ENCODE results near the gene ARVCF. TPM values are rescaled to one million over a fixed set of nuclear protein-coding genes. Genes with fewer than 3 reads are reported as not detected.
A peak's percentile ranks its signal among the peaks of the same experiment; 100 is the strongest.

Gene ARVCF
- polyA plus RNA-seq, 3 donors from 2014 or later, result 5.3 to 15.9 (median 5.3) TPM

DNA sequence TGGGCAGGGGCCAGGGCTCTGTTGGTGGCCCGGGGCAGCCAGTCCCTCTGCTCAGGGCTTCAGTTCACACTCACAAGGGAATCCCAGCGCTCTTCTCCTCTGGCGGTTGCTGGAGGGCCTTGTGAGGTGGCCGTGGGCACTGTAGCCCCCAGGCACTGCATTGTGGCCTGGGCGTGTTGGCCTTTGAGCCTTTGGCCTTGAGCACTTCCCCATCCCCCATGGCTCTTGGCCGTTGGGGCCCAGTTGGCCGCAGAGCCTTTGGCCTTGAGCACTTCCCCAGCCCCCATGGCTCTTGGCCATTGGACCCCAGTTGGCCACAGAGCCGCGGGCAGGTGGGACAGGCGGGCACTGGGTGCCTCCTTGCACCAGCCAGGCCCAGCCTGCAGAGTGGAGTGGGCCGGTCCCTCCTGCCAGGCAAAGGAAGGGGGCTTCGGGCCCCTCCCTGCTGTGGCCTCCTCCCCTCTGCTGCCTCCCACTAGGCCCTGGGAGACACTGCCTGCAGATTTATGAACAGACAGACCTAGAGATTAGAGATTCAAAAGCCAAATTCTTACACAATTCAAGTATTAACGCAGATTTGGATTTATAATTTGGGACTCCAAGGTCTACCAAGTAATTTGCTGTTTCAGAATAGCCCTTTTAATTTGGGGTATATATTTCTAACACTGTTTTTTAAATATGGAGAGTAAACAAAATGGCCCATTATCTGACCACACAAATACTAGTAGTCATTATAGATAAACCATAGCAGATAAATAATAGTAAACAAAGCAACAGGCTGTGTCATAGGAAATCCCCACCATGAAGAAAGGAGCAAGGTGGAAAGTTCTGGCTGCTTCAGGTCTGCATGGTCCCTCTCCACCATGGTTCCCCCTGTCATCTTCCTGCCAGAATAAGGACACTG lies 56.8 kb downstream of the ARVCF start:
- Mint-ChIP-seq H3K36me3 (no peaks in the 10 kb centered on the region), H3K27ac (no peak overlapping the region), H3K9me3 (no peaks in the 10 kb centered on the region), H3K4me3 (no peak overlapping the region), H3K4me1 (peaks cover 13 to 25% of the 10 kb centered on the region in 2 donors), H3K27me3 (ENCODE audit: low read depth in 3 of 3) (peaks cover 0 to 7% (median 0%) of the 10 kb centered on the region in 3 donors)
- no peak for DNase-seq

DNA sequence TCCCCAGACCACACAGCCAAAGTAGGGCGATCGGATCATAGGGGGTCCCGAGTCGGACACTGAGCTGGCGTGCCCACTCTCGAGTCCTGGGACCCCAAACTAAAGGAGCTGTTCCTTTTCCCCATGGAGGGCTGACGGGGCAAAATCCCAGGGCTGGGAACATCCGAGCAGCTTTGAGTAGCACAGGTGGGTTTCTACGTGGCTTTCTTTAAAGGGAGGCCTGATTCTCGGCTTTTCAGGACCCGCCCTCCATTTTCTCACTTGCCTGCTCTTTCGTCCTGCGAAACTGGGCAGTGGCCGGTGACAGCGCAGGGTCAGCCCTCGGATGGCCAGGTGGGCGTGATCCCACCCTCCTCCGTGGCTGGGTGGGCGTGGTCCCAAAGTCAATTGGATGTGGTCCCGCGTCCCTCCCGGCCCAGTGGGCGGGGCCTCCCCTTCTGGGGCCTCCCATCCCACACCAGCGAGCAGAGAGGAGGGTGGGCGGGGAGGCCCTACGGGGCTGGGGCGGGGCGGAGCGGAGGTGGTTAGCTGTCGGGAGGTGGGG lies 57.5 kb downstream of the ARVCF start:
- DNase-seq, result no peak
- Mint-ChIP-seq H3K4me3 (no peak overlapping the region), H3K27me3 (ENCODE audit: low read depth in 3 of 3) (peaks cover 0 to 7% (median 0%) of the 10 kb centered on the region in 3 donors), H3K4me1 (peaks cover 18 to 32% of the 10 kb centered on the region in 2 donors), H3K36me3 (no peaks in the 10 kb centered on the region), H3K9me3 (no peaks in the 10 kb centered on the region), H3K27ac (no peak overlapping the region)

DNA sequence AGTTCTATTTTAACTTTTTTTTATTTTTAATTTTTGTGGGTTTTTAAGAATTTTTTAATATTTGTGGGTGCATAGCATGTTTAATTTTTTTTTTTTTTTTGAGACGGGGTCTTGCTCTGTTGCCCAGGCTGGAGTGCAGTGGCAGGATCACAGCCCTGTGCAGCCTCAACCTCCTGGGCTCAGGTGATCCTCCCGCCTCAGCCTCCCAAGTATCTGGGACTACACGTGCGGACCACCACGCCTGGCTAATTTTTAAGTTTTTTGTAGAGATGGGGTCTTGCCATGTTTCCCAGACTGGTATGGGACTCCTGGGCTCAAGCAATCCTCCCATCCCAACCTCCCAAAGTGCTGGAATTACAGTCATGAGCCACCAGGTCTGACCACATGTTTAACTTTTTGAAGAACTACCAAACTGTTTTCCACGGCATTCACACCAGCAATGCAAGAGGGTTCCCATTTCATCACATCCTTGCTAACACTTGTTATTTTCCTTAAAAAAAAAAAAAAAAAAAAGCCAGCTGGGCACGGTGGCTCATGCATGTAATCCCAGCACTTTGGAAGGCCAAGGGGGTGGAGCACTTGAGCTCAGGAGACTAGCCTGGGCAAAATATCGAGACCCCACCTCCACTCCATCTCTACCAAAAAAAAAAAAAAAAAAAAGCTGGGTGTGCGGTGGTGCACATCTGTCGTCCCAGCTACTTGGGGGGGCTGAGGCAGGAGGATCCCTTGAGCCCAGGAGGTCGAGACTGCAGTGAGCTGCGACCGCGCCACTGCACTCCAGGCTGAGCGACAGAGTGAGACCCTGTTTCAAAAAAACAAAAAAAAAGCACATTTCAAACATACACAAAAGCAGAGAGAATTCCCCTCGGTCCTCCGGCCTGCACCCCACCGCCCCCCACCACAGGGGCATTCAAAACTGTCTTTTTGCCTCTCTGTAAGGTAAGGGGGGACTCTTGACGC lies 58.3 kb downstream of the ARVCF start:
- Mint-ChIP-seq H3K4me3 (no peak overlapping the region), H3K27me3 (ENCODE audit: low read depth in 3 of 3) (peaks cover 0 to 7% (median 0%) of the 10 kb centered on the region in 3 donors), H3K4me1 (peaks cover 18 to 35% of the 10 kb centered on the region in 2 donors), H3K36me3 (no peaks in the 10 kb centered on the region), H3K27ac (no peak overlapping the region), H3K9me3 (no peaks in the 10 kb centered on the region)
- DNase-seq, result no peak

DNA sequence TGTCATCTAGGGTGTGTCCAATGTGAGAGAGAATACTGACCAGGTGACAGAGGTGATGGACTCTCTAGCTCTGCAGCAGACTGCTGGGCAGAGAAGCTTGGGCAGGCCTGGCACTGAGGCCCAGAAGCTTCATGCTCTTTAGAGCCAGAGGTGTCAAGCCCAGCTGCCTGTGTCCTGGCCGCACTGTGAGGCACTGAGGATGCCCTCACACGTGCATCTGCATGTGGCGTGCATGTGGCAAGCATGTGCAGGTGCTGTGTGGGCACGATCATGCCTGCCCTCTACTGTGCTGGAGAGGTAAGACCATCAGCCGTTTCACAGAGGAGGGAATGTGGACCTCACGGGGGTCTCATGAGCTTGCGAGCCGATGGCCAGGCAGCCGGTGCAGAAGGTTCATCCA lies 59.2 kb downstream of the ARVCF start:
- H3K4me3 Mint-ChIP-seq, result peak overlapping the region in 1 of 5 donors; percentile 12
- H3K4me1 Mint-ChIP-seq, result peaks cover 18 to 33% of the 10 kb centered on the region in 2 donors
- peaks cover 0 to 7% (median 0%) of the 10 kb centered on the region in 3 donors for H3K27me3 Mint-ChIP-seq (ENCODE audit: low read depth in 3 of 3)
- DNase-seq, result no peak
- H3K36me3 Mint-ChIP-seq, result no peaks in the 10 kb centered on the region
- peak overlapping the region in 4 of 6 donors; percentile 10 to 57 (median 26) for H3K27ac Mint-ChIP-seq
- no peaks in the 10 kb centered on the region for H3K9me3 Mint-ChIP-seq

DNA sequence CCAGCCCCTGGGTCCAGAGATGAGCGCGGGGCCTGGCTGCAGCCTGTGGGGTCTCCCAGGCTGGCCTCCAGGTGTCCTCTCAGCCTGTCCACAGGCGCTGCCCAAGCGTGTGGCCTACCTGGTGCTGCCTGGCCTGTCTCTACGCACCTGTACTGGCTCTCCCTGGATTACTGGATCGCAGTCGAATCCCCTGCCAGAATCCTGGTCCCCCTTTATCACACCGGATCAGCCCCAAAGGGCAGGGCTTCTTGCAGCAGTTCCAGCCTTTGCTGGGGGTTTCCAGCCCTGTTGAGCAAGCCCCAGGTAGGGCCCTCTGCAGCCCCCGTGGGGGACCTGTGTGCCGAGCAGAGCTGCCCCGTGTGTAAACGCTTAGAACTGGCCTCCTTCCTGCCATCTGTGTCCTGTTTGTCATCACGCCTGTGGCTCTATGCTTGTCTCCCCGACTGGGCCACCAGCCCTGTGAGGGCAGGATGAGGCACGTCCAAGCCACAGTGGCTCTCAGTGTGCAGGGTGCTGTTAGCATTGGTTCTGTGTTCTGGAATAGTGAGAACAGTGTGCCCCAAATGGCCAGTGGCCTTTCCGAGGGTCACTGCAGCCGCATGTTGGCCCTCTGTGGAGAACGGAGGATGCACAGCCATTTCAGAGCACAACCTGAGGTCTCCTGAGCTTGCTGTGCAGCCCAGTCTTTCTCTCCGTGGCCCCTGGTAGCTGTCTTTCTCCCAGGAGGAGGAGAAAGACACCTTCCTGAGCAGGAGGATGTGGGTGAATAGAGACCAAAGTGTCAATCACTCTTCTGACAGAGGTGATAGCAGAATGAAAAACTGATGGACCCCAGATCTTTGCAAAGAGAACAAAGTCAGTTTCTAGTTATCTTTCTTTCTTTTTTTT lies 61.1 kb downstream of the ARVCF start:
- Mint-ChIP-seq H3K9me3 (no peaks in the 10 kb centered on the region), H3K36me3 (peaks cover 0 to 4% (median 0%) of the 10 kb centered on the region in 3 donors), H3K4me3 (peak overlapping the region; percentile 72 to 86 (median 78)), H3K4me1 (peaks cover 18 to 35% of the 10 kb centered on the region in 2 donors), H3K27ac (peak overlapping the region; percentile 83 to 95 (median 92)), H3K27me3 (ENCODE audit: low read depth in 3 of 3) (peaks cover 0 to 7% (median 6%) of the 10 kb centered on the region in 3 donors)
- peak; percentile 59 to 65 (median 59) for DNase-seq

DNA sequence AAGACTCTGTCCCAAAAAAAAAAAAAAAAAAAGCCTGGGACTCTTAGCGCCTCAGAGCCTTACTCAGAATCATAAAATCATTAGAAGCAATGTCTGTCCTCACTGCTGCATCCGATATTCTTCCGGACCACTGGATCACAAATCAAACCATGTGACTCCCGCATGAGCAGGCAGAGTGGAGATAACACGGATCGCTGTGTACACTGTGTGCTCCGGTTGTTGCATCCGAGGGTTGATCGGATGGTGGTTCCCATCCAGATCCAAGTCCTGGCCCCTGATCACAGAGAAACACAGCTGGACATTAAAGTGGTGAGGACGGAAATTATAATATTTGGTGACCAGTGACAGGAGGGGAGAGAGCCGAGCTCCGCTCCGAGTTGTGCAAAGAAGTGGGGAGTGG lies 65.3 kb downstream of the ARVCF start:
- Mint-ChIP-seq H3K4me3 (no peak overlapping the region), H3K4me1 (peaks cover 29 to 36% of the 10 kb centered on the region in 2 donors), H3K27me3 (ENCODE audit: low read depth in 3 of 3) (peaks cover 0 to 7% (median 6%) of the 10 kb centered on the region in 3 donors), H3K36me3 (peaks cover 0 to 8% (median 0%) of the 10 kb centered on the region in 3 donors), H3K9me3 (no peaks in the 10 kb centered on the region), H3K27ac (peak overlapping the region in 1 of 6 donors; percentile 73)
- DNase-seq, result no peak

DNA sequence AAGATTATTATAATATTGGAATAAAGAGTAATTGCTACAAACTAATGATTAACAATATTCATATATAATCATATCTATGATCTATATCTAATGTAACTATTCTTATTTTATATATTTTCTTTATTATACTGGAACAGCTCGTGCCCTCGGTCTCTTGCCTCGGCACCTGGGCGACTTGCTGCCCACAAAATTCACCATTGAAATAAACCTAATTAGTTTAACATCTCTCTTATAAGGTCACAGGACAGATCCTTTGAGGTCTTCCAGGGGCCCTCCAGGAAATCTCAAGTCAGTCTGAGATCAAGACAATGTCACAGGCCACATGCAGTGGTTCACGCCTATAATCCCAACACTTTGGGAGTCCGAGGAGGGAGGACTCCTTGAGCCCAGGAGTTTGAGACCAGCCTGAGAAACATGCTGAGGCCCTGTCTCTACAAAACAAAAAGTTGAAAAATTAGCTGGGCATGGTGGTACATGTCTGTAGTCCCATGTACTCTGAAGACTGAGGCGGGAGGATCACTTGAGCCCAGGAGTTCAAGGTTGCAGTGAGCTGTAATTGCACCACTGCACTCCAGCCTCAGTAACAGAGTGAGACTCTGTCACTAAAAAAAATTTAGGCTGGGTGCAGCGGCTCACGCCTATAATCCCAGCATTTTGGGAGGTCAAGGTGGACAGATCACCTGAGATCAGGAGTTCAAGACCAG lies 68.4 kb downstream of the ARVCF start:
- Mint-ChIP-seq H3K4me1 (peaks cover 23 to 24% of the 10 kb centered on the region in 2 donors), H3K36me3 (peaks cover 0 to 12% (median 0%) of the 10 kb centered on the region in 3 donors), H3K4me3 (no peak overlapping the region), H3K9me3 (no peaks in the 10 kb centered on the region), H3K27me3 (ENCODE audit: low read depth in 3 of 3) (peaks cover 0 to 6% (median 0%) of the 10 kb centered on the region in 3 donors), H3K27ac (peak overlapping the region in 2 of 6 donors; percentile 6 to 28)
- no peak for DNase-seq

DNA sequence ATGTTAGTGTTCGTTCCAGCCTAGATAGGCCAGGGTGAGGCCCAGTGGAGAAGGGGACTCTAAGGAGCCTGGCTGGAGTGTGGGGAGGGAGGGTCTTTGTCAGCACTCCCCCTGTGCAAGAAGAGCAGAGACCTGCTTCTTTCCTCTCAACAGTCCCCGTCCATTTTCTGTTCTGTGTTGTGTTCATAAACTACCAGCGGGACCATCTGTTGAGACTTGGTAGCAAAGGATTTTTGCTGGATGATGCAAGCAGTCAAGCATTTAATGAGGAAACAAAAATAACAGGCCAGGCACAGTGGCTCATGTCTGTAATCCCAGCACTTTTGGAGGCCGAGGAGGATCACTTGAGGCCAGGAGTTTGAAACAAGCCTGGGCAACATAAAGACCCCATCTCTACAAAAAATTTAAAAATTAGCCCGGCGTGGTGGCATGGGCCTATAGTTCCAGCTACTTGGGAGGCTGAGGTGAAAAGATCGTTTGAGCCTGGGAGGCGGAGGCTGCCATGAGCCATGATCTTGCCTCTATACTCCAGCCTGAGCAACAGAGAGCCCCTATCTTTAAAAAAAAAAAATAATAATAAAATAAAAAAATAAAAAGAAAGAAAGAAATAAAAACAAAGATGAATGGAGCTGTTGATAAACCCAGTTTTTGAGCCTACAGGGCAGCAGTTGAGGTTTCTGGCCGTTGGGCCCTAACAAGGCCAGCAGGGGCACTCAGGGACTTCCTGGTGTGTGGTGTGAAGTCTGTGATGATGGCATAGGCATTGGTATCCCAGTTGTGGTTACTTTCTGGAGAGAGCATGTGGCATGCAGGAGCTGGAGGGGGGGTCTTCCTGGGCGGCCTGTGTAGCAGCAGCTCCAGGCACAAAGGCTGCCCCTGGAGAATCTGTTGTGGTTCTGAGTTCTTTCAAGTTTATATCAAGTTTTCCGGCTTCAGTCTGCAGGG lies 73.3 kb downstream of the ARVCF start:
- Mint-ChIP-seq H3K36me3 (peaks cover 0 to 3% (median 3%) of the 10 kb centered on the region in 3 donors), H3K27ac (peak overlapping the region; percentile 82 to 95 (median 90)), H3K4me3 (peak overlapping the region; percentile 90 to 95 (median 94)), H3K9me3 (no peaks in the 10 kb centered on the region), H3K4me1 (peaks cover 45 to 50% of the 10 kb centered on the region in 2 donors), H3K27me3 (ENCODE audit: low read depth in 3 of 3) (no peaks in the 10 kb centered on the region)
- DNase-seq, result no peak

DNA sequence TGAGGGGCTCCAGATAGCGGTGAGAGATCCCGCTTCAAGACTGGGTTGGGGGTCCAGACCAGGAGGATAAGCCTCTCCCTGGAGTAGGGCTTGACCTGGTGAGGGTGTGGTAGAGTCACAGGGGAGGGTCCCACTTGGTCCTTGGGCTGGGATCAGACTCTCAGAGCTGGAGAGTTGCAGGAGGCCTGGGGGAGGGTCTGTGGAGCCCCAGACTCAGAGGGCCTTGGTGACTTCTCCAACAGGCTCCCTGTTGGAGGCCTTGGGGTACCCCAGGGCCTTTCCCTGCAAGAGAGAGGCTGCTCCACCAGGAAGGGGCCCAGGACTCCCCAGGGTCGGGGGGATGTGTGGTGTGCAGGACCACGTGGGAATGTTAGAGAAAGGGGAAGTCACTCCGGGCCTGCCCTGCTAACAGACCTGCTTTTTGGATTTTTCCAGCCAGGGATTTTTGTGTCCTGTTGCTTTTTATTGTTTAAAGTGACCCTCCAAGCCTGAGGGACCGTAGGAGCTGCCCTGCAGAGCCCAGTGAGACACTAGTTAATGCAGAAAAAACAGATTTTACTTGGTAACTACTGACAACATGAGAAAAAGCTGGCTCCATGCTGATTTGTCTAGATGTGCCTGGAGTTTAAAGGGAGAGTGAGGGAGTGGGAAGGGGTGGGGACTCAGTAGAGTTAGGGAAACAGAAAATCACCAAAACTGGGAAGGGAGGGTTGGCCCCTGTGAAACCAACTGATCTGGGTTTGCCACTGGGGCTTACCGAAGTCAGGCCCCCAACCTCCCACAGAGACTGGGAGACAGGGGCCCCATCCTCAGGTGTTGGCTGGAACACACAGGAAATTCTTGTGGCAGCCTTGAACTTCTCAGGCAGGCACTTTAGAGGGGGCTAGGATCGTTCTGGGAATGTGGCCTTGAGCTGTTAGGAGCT lies 74.2 kb downstream of the ARVCF start:
- Mint-ChIP-seq H3K4me1 (peaks cover 40 to 45% of the 10 kb centered on the region in 2 donors), H3K27ac (peak overlapping the region; percentile 82 to 95 (median 90)), H3K27me3 (ENCODE audit: low read depth in 3 of 3) (no peaks in the 10 kb centered on the region), H3K36me3 (peaks cover 0 to 11% (median 4%) of the 10 kb centered on the region in 3 donors), H3K4me3 (peak overlapping the region; percentile 90 to 95 (median 94)), H3K9me3 (peaks cover 0 to 2% (median 0%) of the 10 kb centered on the region in 6 donors)
- DNase-seq, result no peak

DNA sequence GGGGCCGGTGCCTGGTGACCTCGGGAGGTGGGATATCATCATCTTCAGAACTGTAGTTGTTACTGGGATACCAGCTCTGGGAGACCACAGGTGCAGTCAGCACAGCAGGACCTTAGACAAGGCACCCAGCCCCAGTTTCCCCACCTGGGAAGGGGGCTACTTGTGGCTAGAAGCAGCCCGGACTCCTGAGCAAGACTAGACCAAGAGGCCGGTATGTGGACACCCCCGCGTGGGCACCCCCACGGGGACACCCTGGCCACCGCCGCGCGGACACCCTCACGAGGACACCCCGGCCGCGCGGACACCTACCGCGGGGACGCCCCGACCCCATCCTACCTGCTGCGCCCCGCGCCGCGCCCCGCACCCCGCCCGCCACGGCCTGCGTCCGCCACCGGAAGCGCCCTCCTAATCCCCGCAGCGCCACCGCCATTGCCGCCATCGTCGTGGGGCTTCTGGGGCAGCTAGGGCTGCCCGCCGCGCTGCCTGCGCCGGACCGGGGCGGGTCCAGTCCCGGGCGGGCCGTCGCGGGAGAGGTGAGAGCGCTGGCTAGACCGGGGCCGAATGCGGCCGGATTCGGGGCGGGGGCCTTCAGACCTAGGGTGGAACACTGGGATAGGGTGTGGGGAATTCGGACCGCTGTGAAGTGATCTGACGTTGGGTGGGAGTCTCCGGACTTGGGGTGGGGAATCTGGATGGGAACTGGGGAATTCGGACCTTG lies 75.1 kb downstream of the ARVCF start, which contains the start of the genes COMT and TXNRD2:
Gene COMT, plus strand, starts transcription at position 408 of the 718 bp plus-strand sequence. CDS start 20,755 bp downstream, outside the sequence.
Gene TXNRD2, minus strand, starts transcription at position 454 of the 718 bp plus-strand sequence. Its CDS starts 15 bp downstream, at position 439.
- H3K36me3 Mint-ChIP-seq, result peaks cover 7 to 18% (median 9%) of the 10 kb centered on the region in 3 donors
- peaks cover 35 to 39% of the 10 kb centered on the region in 2 donors for H3K4me1 Mint-ChIP-seq
- H3K9me3 Mint-ChIP-seq, result peaks cover 2 to 6% (median 3%) of the 10 kb centered on the region in 6 donors
- peaks cover 0 to 2% (median 0%) of the 10 kb centered on the region in 3 donors for H3K27me3 Mint-ChIP-seq (ENCODE audit: low read depth in 3 of 3)
- H3K4me3 Mint-ChIP-seq, result peak within 1 kb of the TSS; percentile 90 to 95 (median 94)
- DNase-seq, result peak; percentile 72 to 76 (median 75)
- peak within 1 kb of the TSS; percentile 82 to 95 (median 90) for H3K27ac Mint-ChIP-seq
